GM12874 (cell line): ENCODE measurements around the gene FOXF1.

ENCODE experiments used
- CTCF ChIP-seq: IDR thresholded peaks from 2 replicates; pipeline ENCODE4 v1.5.1; 2011; ENCODE audit warnings: low read depth, mild to moderate bottlenecking, control low read depth, low read length, moderate library complexity; ENCODE audit not compliant: insufficient read depth

FOXF1 gene

GRCh38 chr16:86517033-86517432 is 6.7 kb downstream of the FOXF1 start:
- TF ChIP-seq CTCF: no peak

- TF ChIP-seq CTCF: peak; percentile 69
These were observed 7.4 kb downstream of the FOXF1 start for GRCh38 chr16:86517652-86518258.

- no peak for TF ChIP-seq CTCF
These were observed 8.8 kb downstream of the FOXF1 start for GRCh38 chr16:86519007-86519648.

- peak; percentile 87 for TF ChIP-seq CTCF
These were observed 9.5 kb downstream of the FOXF1 start for GRCh38 chr16:86519649-86520316.

- no peak for TF ChIP-seq CTCF
These were observed 10.2 kb downstream of the FOXF1 start for GRCh38 chr16:86520317-86521210.

- TF ChIP-seq CTCF: no peak
These were observed 11.2 kb downstream of the FOXF1 start for GRCh38 chr16:86521236-86522197.
